GM18517 (cell line): ENCODE measurements around the gene DYNC1I1.

ENCODE experiments used
- ATAC-seq: cut with Tn5 transposase; IDR thresholded peaks from one replicate; pipeline ENCODE4 v1.9.1; 2021; ENCODE audit warnings: mild to moderate bottlenecking, moderate library complexity; ENCODE audit not compliant: unreplicated experiment

Gene DYNC1I1

DNA sequence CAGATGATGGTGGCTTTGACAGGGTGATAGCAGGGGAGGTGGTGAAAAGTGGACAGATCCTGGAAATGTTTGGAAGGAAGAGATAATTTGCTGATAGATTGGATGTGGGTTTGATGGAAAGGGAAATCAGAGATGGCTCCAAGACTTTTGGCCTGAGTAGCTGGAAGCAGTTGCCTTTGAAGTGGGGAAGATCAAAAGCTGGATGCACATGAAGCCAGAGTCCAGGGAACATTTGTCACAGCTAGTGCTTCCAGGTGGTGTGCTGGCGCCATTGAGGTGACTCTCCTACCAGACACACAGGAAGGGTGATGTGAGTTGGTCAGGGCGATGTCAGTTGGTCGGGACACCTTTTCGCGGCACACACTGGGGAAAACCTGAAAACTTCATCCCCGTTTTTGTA, 15.9 kb downstream of the DYNC1I1 start:
- ATAC-seq = no peak

DNA sequence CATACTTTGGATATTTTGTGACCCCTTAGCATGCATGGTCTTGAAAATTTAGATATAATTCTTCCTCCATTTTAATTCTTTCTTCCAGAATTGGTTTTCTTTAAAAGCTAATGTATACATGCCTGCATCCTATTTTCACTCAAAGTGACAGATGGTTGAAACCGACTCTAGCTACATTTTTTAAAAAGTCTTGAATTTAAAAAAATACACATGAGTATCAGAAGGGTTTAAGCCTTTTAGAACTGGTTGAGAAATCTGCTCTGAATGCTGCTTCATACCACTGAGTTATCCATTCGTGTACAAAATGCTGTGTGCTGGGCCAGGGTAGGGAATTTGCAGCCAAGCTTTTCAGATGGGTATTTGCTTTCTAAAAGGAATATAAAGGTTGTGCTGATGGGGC, 16.5 kb downstream of the DYNC1I1 start:
- ATAC-seq = no peak

DNA sequence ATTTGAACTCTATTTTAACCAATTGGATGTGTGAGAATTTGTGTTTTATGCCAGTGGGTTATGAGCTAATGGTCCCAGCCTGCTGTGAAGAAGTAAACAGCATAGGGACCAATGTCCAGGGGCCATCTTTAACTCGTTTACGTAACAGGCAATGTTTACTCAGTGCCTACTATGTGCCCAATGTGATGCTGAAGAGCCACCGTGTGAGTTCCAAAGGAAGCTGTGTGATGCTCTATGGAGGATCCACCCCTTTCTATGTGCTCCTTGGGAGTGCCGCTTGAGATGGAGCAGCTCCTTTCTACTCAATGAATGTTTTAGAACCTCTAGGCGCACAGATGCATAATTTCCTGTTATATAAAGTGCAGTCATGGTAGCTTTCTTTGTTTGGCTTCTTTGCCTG, 21.3 kb downstream of the DYNC1I1 start:
- ATAC-seq = no peak

DNA sequence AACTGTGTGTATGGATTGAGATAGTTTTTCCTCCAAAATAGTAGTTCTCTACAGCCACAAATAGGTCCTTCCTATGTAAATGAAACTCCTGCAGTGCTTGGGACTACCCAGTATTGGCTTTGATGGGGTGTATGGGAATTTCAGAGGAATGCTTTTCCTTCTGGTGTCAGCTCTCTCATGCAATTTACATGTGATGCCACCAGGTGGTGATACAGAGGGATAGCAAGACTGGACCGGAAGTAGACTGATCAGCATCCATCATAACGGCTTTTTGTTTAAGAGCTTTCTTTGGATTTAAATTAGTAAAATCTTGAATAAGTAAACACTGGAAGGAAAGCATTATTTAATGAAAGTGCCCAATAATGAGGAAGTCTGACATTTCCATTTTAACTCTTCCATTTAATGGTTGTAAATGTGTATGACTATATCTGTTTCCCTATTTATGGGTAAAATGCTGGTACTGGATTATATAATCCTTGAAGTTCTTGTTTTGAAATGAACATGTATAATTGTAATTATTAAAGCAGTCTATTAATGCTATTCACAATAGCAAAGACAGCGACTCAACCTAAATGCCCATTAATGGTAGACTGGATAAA, 22.7 kb downstream of the DYNC1I1 start:
- ATAC-seq = peak; percentile 77

DNA sequence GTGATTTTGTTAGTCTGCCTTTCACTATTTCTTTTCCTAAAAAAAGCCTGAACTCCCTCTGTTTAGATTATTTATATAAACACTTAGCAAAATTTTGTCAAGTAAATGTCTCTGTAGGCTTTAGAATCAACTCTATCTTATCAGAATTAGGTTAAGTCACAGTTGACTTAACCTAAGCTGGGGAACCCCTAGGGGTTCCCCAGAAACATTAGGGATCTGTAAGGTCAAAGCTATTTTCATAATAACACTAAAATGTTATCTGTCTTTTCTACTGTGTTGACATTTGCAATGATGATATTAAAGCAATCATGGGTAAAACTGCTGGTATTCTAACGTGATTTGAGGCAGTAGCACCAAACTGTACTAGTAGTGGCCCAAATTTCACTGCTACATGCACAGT, 24.3 kb downstream of the DYNC1I1 start:
- no peak for ATAC-seq

DNA sequence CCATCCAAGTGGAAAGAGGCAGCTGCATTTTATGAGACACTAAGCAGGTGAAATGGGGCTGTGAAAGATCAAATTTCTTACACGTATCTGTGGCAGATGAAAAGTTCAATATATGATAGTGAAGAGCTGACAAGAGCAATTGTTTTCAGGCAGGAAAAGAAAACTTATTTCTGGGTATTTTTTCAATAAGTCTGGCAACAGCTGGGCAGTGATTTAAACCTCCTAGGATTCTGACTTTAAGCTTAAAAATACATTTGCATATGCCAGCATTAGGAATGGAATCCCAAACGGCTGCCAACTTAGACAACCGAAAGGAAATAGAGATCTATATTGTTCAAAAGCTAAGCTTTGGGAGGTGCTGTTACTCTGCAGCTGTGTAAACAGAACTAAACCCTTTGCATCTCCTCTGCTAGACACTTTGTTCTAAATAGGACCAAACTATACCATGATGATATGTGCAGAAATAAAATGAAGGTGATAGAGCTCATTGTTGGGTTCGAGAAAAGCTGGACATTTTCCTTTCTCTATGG, 26.1 kb downstream of the DYNC1I1 start:
- ATAC-seq = no peak

DNA sequence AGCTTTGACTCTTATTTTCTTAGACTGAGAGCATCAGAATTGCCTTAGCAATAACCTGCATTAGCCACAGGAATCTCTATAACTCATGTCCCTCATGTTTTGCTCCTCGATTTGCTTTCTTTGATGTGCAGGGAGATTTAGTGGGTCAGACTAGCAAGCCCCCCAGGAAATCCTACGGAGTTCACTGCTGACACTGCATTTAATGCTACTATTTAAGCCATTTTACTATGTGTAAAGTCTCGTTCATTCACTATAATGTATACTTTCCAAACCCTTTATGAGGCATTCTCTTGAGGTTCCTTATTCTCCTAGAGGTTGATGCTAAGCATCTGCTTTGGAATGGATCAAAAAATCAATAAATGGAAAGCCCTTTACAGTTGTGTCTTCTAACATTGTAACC, 28.4 kb downstream of the DYNC1I1 start:
- ATAC-seq = no peak

DNA sequence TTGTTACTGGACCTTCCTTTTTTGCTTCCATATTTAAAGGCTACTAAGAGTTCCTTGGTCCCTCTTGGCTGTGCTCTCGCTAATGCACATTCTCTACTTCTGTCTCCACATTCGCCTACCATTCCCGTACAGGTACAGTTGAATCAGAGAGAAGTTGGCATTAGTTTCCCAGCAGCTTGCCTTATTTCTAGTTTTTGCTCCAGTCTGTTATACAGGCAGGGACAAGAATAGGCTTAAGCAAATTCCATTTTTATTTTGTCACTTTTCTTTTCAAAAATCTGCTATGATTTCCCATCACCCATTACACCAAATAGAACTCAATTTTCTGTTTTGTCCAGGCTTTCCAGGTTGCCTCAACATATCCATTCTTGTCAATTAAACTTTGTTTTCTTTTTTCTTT, 29.9 kb downstream of the DYNC1I1 start:
- no peak for ATAC-seq

DNA sequence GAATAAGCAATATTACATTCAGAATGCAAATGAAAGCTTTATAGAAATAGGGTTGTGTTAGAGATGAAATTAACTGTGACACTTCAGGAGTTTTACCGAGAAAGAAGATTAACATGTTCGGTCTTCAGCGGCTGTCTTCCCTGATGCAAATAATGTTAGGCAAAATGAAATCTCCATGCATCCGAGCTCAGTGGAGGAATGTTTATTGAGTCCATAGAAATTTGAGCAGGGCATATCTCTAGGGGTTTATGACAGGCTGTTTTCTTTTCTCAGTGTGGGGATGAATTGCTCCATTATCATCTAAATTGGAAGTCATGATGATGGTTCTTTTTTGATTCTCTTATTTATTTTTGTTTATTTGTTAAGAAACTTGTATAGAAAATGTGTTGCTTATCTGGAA, 31.7 kb downstream of the DYNC1I1 start:
- ATAC-seq = no peak

DNA sequence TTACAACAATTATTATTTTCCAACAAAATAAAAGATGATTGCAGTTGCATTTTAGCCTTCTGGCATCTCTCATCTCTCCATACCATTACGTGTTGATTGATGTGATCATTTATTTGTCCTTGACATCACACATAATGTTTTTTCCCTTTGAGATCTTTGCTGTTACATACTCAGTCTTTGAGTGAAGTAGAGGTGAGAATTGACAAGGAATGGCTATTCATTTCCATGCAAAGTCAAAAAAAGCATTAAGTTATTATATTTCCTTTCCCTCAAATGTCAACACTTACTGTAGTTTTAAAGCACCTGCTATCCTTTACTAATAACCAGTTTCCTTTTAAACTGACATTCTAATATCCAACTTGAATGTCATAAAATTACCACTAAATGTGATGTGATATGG, 33.6 kb downstream of the DYNC1I1 start:
- no peak for ATAC-seq

DNA sequence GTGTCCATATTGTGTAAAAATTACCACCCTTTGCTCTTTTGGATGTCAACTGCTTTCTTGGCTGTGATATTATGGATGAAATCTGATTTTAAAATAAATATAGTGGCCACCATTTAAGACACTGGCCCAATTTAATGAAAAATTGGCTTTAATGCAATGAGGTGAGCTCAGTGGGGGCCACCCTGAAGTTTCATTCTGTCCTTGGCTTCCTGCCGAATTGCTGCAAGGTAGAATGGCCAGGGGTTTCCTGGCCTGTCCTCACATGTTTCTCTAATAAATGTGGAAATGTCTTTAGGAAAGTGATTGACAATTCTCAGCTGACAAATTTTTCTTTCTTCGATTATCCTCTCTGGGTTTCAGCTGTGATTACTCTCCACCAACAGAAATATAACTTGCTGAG, 36.0 kb downstream of the DYNC1I1 start:
- no peak for ATAC-seq

DNA sequence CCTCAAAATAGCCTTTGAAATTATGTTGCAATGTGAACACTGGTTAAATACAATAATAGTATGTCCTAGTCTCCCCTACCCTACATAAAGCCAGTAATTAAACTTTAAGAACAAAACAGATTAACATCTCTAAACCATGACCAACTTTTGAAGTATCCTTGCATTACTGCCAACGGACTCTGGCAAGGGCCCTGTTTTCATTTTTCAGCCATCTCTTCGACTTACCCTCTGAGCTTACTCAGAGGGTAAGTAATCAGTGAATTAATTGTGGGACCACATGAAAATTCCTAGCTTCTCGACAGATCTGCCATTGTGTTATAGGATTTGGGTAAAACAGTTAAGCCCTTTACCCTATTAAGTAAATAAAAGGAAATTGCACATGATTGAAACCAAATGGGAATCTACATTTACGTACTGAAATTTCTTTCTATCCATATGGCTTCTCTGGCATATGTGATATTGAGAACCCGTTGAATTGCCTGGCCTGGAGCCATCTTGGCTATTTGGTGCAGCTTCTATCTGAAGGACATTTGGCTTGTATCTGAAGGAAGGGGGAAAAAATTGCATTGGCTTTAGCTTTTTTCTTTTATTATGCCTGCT, 39.6 kb downstream of the DYNC1I1 start:
- no peak for ATAC-seq

DNA sequence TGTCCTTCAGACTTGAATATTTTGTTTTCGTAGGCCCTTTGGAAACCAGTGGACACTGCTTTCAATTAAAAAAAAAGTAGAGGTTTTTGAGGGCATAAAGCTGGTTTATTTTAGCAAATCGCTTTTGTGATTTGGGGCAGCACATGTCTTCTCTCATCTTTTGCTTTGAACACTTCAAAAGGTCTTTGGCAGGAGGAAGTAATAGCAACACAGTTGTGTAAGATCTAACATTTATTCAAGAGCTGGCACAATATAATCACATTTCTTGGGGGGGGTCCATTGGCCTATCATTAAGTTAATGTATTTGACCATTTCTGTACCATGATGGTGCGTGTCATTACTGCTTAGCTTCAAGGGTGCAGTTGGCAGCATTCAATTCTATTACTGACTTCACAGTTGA, 42.4 kb downstream of the DYNC1I1 start:
- no peak for ATAC-seq

DNA sequence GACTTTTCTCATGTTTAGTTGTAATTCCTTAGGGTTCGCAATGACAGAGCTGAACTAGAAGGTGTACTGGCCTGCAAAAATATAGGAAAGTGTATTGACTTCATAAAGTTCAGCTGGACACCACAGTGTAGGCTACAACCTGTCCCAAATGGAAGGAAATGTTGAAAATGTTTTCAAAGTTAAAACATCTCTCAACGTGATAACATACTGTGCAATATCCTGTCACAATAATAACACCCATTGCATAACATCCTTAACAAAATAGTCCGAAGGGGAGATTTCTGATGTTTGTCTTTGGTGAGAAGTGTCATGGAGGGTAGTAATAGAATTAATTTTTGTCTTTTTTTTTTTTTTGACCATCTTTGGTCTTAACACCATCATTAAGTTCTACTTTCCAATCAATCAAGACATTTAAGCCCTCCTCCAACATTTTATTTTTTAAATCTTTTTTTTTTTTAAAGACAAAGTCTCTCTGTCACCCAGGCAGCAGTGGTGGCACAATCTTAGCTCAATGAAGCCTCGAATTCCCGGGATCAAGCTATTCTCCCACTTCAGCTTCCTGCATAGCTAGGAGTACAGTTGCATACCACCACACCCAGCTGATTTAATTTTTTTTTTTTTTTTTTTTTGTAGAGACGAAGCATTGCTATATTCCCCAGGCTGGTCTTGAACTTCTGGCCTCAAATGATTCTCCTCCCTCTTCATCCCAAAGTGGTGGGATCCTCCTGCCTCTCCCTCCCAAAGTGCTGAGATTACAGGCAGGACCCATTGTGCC, 45.7 kb downstream of the DYNC1I1 start:
- no peak for ATAC-seq

DNA sequence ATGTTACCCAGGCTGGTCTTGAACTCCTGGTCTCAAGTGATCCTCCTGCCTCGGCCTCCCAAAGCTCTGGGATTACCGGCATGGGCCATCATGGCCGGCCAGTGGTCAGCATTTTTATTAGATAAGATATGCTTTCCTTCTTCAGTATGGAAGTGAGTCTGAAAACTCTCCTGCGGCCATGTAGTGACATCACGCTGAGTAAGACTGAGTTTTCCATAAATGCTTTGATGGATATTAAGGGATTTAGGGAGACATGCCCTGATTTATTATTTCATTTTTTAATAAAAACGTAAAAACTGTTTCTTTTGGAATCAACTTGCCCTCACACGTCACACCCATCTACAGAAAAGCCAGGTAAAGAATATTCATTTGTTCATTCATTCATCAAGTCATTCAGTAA, 48.4 kb downstream of the DYNC1I1 start:
- no peak for ATAC-seq

DNA sequence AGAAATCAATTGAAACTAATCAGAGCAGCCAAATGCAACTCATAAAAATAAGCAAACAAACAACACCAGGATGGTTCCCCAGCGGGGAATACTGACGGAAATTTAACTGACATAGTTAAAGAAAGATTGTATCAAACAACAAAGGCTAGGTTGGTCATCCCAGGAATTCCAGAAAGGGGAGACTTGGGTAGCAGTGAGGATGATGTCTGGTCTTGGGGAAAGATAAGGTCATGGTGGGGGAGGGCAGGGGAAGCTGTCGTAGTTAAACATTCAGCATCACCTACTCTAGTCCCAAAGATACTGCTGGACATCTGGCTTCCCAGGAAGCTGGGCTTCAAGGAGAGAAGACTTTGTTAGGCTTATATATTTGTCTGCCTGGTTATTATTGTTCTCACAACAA, 50.4 kb downstream of the DYNC1I1 start:
- ATAC-seq = no peak

DNA sequence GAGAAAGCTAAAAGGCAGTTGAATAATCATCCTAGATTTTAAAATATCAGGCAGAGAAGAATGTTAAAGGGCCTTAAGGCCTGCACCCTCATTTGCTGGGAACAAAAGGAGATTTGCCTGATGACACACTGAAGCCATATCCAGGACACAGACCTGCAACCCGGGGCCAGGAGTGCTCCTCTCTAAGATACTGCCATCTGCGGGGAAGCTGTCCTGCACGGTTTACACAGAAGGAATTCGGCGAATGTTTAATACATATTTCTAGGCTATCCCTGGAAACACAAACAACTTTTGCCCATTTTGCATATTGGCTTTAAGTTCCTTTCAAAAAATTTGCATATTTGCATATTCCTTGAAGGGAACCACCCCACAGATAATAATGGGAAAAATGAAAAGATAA, 52.3 kb downstream of the DYNC1I1 start:
- no peak for ATAC-seq

DNA sequence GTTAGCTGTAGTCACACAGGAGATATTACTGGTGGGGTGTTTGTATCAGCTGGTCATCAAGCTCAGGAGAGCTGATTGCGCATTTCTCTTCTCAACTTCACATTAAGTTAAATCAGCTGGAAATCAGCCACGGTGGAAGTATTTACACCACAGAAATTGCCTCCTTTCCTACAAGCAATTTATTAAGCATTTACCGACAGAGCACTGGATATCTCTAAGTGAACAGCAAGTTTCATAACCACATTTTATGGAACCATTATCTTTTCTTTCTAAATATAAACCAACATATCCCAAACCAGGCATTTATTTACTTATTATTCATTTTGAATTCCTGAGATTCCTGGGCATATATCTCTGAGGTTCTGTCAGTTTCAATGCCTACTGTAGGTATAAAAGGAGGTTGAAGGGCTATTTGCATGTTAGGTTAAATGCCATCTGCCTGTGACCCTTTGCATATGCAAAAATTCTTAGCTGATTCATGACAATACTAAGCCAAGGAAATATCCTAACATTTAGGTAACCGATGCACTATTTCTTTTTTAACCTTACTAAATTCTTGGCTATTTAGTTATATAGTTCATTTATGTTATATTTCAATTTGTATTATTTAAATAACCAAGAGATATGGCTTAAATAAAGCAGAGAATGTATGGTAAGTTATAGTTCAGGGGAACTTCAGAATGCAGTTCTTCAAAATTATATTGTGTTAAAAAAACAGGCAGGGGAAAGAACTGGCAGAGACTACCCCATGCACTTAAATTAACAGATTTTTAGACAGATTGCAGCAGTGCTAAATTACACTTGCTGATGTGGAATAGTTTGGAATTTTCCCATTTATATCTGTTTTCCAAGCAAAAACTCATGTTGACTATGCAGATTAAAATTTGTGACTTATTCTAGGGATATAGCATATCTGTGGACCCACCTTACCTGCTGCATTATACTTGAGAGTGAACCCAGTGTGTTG, 56.8 kb downstream of the DYNC1I1 start:
- no peak for ATAC-seq

DNA sequence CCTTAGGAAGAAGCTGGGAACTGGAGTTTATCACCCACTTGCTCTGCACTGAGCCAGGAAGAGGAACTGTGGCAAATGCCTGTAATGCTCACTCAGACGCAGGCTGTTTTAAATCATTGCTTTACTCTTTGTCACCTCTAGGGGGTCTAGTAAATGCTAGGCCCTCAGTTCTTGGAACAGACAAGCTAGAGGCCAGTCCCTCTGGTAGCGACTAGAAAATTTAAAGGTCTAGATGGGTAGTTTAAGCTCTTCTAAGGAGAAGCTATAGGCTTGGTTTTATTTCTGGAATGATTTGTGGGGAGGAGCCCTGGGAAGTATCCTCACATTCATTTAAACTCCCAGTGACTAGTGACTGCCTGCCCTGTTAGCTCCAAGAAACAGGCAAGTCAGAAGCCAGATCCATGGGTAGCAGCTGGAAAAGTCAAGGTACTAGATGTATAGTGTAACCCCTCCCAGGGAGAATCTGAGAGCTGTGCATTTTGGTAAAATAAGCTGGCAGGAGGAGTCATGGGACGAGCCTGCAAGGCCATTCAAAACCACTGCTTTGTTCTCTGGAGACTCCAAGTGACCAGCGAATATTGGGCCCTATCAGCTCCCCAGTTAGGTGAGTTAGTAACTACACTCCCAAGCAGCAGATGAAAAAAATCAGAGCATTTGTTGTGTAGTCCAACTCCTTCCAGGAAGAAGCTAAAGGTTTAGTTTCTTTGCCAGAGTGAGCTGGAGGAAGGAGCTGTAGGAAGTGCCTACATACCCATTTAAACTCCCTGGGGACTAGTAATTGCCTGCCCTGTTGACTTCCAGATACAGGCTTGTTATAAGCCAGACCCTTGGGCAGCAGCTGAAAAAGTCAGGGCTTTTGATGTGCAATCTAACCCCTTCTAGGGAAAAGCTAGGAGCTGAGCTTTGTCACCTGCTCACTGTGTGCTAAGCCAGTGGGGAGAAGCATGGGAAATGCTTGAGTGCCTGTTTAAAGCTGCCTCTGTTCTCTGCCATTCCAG, 68.9 kb downstream of the DYNC1I1 start:
- ATAC-seq = peak; percentile 86

DNA sequence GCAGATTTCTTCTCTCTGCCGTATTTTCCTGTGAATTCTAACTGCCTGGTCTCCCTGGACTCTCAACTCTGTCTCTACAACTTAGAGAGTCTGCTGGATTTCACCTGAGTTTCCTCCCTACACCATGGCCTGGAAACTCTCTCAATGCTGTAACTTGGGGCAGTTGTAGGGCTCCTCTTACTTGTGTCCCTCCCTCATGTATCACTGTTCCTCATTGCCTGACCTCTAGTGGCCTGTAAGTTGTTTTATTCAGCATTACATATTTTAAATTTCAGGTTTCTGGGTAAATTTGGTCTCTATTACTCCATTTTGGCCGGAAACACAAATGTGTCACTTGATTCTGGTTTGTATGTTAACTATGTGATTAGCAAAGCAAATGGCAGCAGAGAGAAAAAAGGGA, 70.9 kb downstream of the DYNC1I1 start:
- ATAC-seq = no peak
